ENCODE data around the gene NKAP. TPM values are rescaled to one million over a fixed set of nuclear protein-coding genes. Genes with fewer than 3 reads are reported as not detected.
A peak's percentile ranks its signal among the peaks of the same experiment; 100 is the strongest.

The NKAP gene
- total and polyA plus RNA-seq, 9 of the 15 experiments (the other 6 are each of a cell fraction or from before 2014, with no cell fraction given): 3.1 to 8.3 (median 7.0) TPM

- H3K9me3 ChIP-seq (replicated peaks; ENCODE audit: control insufficient read depth, insufficient read depth, low read depth, low read length): no peaks in the 10 kb centered on the region
- ChIA-PET POLR2A (no interaction called here), CTCF (ENCODE audit: low intra/inter-chr PET ratio) (no interaction called here)
- H3K36me3 ChIP-seq (ENCODE audit: control insufficient read depth, insufficient read depth, low read length): no peaks in the 10 kb centered on the region
- intact Hi-C loops (cut with micrococcal nuclease): no loop called here
- H3K4me1 ChIP-seq (replicated peaks in 1 of 2; ENCODE audit: control insufficient read depth in 2 of 2, insufficient read depth in 2 of 2, low read length in 2 of 2): no peaks in the 10 kb centered on the region; a peak in 1 of 5 replicates
- no peaks in the 10 kb centered on the region for H4K20me1 ChIP-seq (replicated peaks; ENCODE audit: control insufficient read depth, insufficient read depth, low read length)
- in situ Hi-C loops (cut with MboI): no loop called here
- no peak overlapping the region for H3K27ac ChIP-seq (ENCODE audit: extremely low read depth, low read depth, low read length)
- H3K4me2 ChIP-seq (ENCODE audit: insufficient read depth, low read length): no peak overlapping the region
- H3K27me3 ChIP-seq (ENCODE audit: control insufficient read depth in 2 of 2, insufficient read depth in 2 of 2, low read length in 2 of 2): no peaks in the 10 kb centered on the region
- H3K79me2 ChIP-seq (ENCODE audit: control insufficient read depth, insufficient read depth, low read length): no peaks in the 10 kb centered on the region
- FAIRE-seq: no peak
- TF ChIP-seq TSC22D4 (tag; IDR thresholded peaks at IDR 0.05): no peak
- TF ChIP-seq RBM25 (IDR thresholded peaks at IDR 0.05; ENCODE audit: low read depth, low read length, severe bottlenecking): peak; percentile 49
- H2AFZ ChIP-seq (ENCODE audit: low read depth, low read length): no peak overlapping the region
- BruUV-seq (replicated peaks): no TSS peak
- ATAC-seq: no peak
- H3K4me3 ChIP-seq: no peak overlapping the region
- no peak for DNase-seq (ENCODE audit: extremely low read depth in 1 of 4, low spot score in 3 of 4)
- 53% methylated on average over 2 of the region's 2 CpGs for WGBS (ENCODE audit: insufficient coverage, low coverage, missing lambda C conversion rate)
- H3K9me1 ChIP-seq (ENCODE audit: control insufficient read depth, insufficient read depth, low read length): no peaks in the 10 kb centered on the region
- no peak overlapping the region for H3K9ac ChIP-seq (ENCODE audit: insufficient read depth in 1 of 2, low read depth in 2 of 2, low read length in 2 of 2)
Observed at GRCh38 chrX:119917877-119918276, 25.7 kb downstream of the NKAP start.

DNA sequence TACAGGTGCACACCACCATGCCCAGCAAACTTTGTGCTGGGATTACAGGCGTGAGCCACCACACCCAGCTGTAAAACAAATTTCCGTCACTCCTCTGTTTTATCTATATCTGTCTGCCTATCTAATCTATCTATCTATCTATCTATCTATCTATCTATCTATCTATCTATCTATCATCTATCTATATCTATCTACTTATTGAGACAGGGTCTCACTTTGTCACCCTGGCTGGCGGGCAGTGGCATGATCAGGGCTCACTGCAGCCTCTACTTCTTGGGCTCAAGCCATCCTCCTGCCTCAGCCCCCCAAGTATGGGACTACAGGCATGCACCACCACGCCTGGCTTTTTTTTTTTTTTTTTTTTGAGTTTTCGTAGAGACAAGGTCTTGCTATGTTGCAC, 27.2 kb downstream of the NKAP start:
- BruUV-seq (replicated peaks): no TSS peak
- Histone ChIP-seq H3K9me1 (ENCODE audit: control insufficient read depth, insufficient read depth, low read length) (no peaks in the 10 kb centered on the region), H3K4me2 (ENCODE audit: insufficient read depth, low read length) (no peak overlapping the region), H3K36me3 (ENCODE audit: control insufficient read depth, insufficient read depth, low read length) (no peaks in the 10 kb centered on the region), H3K9me3 (replicated peaks; ENCODE audit: control insufficient read depth, insufficient read depth, low read depth, low read length) (no peaks in the 10 kb centered on the region), H3K9ac (ENCODE audit: insufficient read depth in 1 of 2, low read depth in 2 of 2, low read length in 2 of 2) (no peak overlapping the region), H3K4me1 (replicated peaks in 1 of 2; ENCODE audit: control insufficient read depth in 2 of 2, insufficient read depth in 2 of 2, low read length in 2 of 2) (no peaks in the 10 kb centered on the region), H3K79me2 (ENCODE audit: control insufficient read depth, insufficient read depth, low read length) (no peaks in the 10 kb centered on the region), H2AFZ (ENCODE audit: low read depth, low read length) (no peak overlapping the region), H3K27ac (ENCODE audit: extremely low read depth, low read depth, low read length) (no peak overlapping the region), H3K4me3 (no peak overlapping the region), H4K20me1 (replicated peaks; ENCODE audit: control insufficient read depth, insufficient read depth, low read length) (no peaks in the 10 kb centered on the region), H3K27me3 (ENCODE audit: control insufficient read depth in 2 of 2, insufficient read depth in 2 of 2, low read length in 2 of 2) (no peaks in the 10 kb centered on the region)
- CTCF ChIA-PET (ENCODE audit: low intra/inter-chr PET ratio): no interaction called here
- intact Hi-C loops (cut with micrococcal nuclease) (no loop called here), in situ Hi-C loops (cut with MboI) (no loop called here)
- TF ChIP-seq, protein P1, sequence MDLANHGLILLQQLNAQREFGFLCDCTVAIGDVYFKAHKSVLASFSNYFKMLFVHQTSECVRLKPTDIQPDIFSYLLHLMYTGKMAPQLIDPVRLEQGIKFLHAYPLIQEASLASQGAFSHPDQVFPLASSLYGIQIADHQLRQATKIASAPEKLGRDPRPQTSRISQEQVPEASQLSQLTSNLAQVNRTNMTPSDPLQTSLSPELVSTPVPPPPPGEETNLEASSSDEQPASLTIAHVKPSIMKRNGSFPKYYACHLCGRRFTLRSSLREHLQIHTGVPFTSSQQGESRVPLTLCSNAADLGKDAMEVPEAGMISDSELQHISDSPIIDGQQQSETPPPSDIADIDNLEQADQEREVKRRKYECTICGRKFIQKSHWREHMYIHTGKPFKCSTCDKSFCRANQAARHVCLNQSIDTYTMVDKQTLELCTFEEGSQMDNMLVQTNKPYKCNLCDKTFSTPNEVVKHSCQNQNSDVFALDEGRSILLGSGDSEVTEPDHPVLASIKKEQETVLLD (IDR thresholded peaks at IDR 0.05): peak; percentile 38; the same call in 1 of the 2 replicates
- TF ChIP-seq GATAD2B (IDR thresholded peaks at IDR 0.05; ENCODE audit: borderline replicate concordance): 0 out of 2 replicates have a peak, but pooled peaks have one; percentile 22
- no peak for TF ChIP-seq KLF16 (IDR thresholded peaks at IDR 0.05)
- TF ChIP-seq GATA2 (CRISPR knock-in tag; IDR thresholded peaks at IDR 0.05): peak; percentile 58; the same call in 1 of the 2 replicates
- TF ChIP-seq DACH1 (IDR thresholded peaks at IDR 0.05; ENCODE audit: partially characterized antibody): peak; percentile 92
- ATAC-seq (no peak), FAIRE-seq (no peak), DNase-seq (ENCODE audit: extremely low read depth in 1 of 4, low spot score in 3 of 4) (no peak)
- POLR2A ChIA-PET: no interaction called here
- 0% methylated on average over 2 of the region's 5 CpGs for WGBS (ENCODE audit: insufficient coverage, low coverage, missing lambda C conversion rate)
